Sigmoid colon (tissue), 3 donors: ENCODE measurements around the gene ANKAR.

Experiments used
- POLR2A ChIP-seq, 2 donors: fragments of 450-650 bp; IDR thresholded peaks; one replicate each; pipeline ENCODE4 v1.6.1; 2016; ENCODE audit warnings: antibody characterized with exemption in 2 of 2, mild to moderate bottlenecking in 2 of 2, moderate library complexity in 2 of 2
- TF ChIP-seq, protein P1 (sequence below), 4 experiments: fragments of 450-650 bp in 3 of 4; fragments of 200-600 bp in 1 of 4; IDR thresholded peaks; one replicate each; pipeline ENCODE4 v1.5.1; 2016 to 2019; ENCODE audit warnings: antibody characterized with exemption in 4 of 4, mild to moderate bottlenecking in 3 of 4, moderate library complexity in 2 of 4

DNA sequence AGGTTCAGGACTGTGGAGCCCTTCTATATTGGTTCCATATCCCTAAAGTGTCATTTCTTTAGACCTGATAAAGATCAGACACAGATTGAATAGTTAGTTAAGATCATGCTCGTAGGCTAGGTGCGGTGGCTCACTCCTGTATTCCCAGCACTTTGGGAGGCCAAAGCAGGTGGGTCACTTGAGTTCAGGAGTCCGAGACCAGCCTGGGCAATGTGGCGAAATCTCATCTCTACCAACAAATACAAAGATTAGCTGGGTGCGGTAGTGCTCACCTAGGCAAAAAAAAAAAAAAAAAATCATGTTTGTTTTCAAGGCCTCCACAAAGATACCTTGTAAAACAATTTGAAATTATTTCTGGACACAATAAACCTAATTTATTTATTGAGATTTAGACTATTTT, 4.6 kb upstream of the ANKAR start:
- no peak for TF ChIP-seq POLR2A (IDR thresholded peaks at IDR 0.05)
- TF ChIP-seq, protein P1, sequence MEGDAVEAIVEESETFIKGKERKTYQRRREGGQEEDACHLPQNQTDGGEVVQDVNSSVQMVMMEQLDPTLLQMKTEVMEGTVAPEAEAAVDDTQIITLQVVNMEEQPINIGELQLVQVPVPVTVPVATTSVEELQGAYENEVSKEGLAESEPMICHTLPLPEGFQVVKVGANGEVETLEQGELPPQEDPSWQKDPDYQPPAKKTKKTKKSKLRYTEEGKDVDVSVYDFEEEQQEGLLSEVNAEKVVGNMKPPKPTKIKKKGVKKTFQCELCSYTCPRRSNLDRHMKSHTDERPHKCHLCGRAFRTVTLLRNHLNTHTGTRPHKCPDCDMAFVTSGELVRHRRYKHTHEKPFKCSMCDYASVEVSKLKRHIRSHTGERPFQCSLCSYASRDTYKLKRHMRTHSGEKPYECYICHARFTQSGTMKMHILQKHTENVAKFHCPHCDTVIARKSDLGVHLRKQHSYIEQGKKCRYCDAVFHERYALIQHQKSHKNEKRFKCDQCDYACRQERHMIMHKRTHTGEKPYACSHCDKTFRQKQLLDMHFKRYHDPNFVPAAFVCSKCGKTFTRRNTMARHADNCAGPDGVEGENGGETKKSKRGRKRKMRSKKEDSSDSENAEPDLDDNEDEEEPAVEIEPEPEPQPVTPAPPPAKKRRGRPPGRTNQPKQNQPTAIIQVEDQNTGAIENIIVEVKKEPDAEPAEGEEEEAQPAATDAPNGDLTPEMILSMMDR (IDR thresholded peaks at IDR 0.05), result no peak
